Stimulated activated CD4-positive, alpha-beta T cell treated with anti-CD3 and anti-CD28 coated beads, Interleukin-4, amount 100 ng/mL, for 1 hour (primary cell): Measurements from ENCODE around the gene RAE1.

Experiments
- DNase-seq: peaks from one replicate; pipeline ENCODE4 v3.0.0-alpha.2; 2020

Gene RAE1

GRCh38 chr20:57401565-57401918, 50.5 kb downstream of the RAE1 start:
- DNase-seq: no peak

GRCh38 chr20:57402206-57403125, 51.4 kb downstream of the RAE1 start:
- DNase-seq: no peak

GRCh38 chr20:57403216-57403615, 52.2 kb downstream of the RAE1 start:
- DNase-seq: no peak

- no peak for DNase-seq
Observed at GRCh38 chr20:57404006-57404405, 53.0 kb downstream of the RAE1 start.

- no peak for DNase-seq
Observed at GRCh38 chr20:57404419-57405072, 53.5 kb downstream of the RAE1 start.

DNA sequence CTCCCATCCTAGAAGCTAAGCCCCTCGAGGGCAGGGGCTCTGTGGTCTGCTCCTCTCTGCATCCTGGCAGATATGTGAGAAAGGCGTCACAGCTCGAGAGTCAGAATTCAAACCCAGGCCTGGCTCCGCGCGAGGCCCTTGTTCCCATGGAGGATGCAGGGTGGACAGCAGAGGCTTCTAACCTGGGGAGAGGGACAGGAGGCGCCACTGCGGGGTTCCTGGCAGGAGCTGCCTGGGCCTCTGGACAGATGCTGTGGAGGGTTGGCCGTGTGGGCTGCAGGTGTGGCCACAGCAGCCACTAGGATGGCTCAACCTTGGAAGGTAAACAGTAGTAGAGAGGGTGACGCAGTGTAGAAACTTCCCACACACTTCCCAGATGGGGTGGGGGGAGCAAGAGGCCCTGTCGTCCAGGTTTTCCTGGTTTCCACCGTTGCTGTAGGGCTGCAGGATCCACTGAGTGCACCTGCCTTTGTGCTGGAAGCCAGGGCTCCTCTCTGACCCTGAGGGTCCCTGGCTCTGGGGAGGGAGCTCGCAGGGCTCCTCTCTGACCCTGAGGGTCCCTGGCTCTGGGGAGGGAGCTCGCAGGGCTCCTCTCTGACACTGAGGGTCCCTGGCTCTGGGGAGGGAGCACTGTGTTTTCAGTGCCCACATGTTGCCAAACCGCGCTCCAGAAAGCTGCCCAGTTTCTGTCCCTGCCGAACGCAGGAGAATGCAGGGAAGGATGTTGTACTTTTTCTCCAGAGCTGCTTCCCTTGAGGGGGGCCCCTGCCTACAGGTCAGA, 54.4 kb downstream of the RAE1 start:
- DNase-seq: no peak

GRCh38 chr20:57407541-57407956, 56.5 kb downstream of the RAE1 start:
- no peak for DNase-seq

DNA sequence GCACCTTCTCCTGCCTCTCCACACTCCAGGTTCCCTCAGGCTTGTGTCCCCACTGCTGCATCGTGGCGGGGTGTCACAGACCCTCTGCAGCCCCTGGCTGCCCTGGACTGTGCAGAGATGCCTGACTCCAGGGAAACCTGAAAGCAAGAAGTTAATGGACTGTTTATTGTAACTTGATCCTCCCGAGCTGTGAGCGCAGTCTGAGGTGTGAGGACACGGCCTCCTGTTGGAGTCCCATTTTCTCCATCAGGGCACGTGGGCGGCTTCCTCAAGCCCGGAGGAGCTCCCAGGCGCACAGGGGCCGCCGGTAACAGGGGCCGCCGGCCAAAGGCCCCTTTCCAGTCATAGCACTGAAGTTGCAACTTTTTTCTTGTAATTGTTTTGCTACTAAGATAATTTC, 57.1 kb downstream of the RAE1 start:
- no peak for DNase-seq

- no peak for DNase-seq
Observed at GRCh38 chr20:57408536-57409233, 57.6 kb downstream of the RAE1 start.

- no peak for DNase-seq
Observed at GRCh38 chr20:57409316-57409671, 58.2 kb downstream of the RAE1 start.

- DNase-seq: no peak
Observed at GRCh38 chr20:57409672-57410397, 58.8 kb downstream of the RAE1 start.

GRCh38 chr20:57410398-57410920, 59.4 kb downstream of the RAE1 start:
- DNase-seq: no peak

GRCh38 chr20:57410924-57411323, 59.9 kb downstream of the RAE1 start:
- no peak for DNase-seq

- no peak for DNase-seq
Observed at GRCh38 chr20:57411406-57412283, 60.6 kb downstream of the RAE1 start.

GRCh38 chr20:57412347-57413029, 61.4 kb downstream of the RAE1 start:
- no peak for DNase-seq

- DNase-seq: no peak
Observed at GRCh38 chr20:57413986-57414385, 62.9 kb downstream of the RAE1 start.

GRCh38 chr20:57414867-57415592, 64.0 kb downstream of the RAE1 start:
- DNase-seq: no peak

GRCh38 chr20:57415771-57416170, 64.7 kb downstream of the RAE1 start:
- no peak for DNase-seq

DNA sequence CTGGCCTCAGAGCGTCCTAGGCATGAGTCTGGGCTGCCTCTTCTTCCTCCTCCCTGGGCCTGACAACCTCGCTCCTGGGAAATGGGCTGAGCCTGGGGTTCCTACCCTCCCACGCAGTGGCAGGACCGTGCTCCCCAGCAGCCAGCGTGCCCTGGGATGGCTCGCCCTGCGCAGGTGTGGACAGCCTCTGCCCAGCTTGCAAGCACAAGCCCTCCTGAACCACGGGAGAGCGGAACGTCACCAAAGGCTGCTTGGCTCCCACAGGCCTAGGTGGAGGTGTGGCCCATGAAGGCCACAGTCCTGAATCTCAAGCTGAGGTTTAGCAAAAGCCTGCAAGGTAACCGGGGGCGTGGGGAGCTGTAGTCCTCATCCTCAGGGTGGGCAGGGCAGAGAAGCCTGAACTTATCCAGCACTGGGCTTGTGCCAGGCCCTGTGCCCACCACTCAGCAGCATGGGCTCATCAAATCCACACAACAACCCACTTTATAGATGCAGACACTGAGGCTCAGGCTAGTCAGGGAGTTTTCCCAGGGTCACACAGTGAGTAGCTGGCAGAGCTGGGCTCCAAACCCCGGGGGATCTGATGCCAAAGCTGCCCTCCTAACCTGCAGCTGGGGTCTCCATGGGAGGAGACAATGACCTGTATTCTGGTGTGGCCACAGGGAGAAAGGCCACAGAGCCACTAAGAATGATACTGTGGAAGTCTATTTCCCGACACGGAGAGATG, 65.4 kb downstream of the RAE1 start:
- DNase-seq: no peak
